ENCODE data around the gene ESAM.

The ESAM gene

GRCh38 chr11:124725719-124726105, 36.4 kb downstream of the ESAM start:
- Histone ChIP-seq H3K9ac (ENCODE audit: low read length) (no peak overlapping the region), H3K36me3 (replicated peaks; ENCODE audit: insufficient read depth, low read length) (no peaks in the 10 kb centered on the region), H3K4me3 (ENCODE audit: low read length) (no peak overlapping the region), H3K79me2 (ENCODE audit: low read length) (no peaks in the 10 kb centered on the region), H3F3A (ENCODE audit: insufficient read depth, low read length) (no peaks in the 10 kb centered on the region), H3K4me2 (ENCODE audit: low read depth, low read length) (no peak overlapping the region), H2AFZ (ENCODE audit: low read length) (no peak overlapping the region), H3K27ac (ENCODE audit: low read length) (no peak overlapping the region), H3K9me2 (replicated peaks; ENCODE audit: insufficient read depth, low read length) (no peaks in the 10 kb centered on the region), H3K9me3 (replicated peaks; ENCODE audit: insufficient read depth, low read length) (no peaks in the 10 kb centered on the region), H3K4me1 (ENCODE audit: low read length) (no peaks in the 10 kb centered on the region), H3K27me3 (replicated peaks; ENCODE audit: insufficient read depth, low read length) (no peaks in the 10 kb centered on the region), H4K20me1 (ENCODE audit: insufficient read depth, low read length) (no peaks in the 10 kb centered on the region)
- no peak for DNase-seq
- no peak for TF ChIP-seq EZH2 (optimal IDR thresholded peaks at IDR 0.05; ENCODE audit: low read depth, low read length)
- no peak for TF ChIP-seq EZH2phosphoT487 (IDR thresholded peaks at IDR 0.05; ENCODE audit: low read length)
- TF ChIP-seq CTCF (IDR thresholded peaks at IDR 0.05; ENCODE audit: low read length): no peak

GRCh38 chr11:124724979-124725718, 36.9 kb downstream of the ESAM start:
- H3K9me2 ChIP-seq (replicated peaks; ENCODE audit: insufficient read depth, low read length): no peaks in the 10 kb centered on the region
- H3K9me3 ChIP-seq (replicated peaks; ENCODE audit: insufficient read depth, low read length): no peaks in the 10 kb centered on the region
- no peaks in the 10 kb centered on the region for H3K27me3 ChIP-seq (replicated peaks; ENCODE audit: insufficient read depth, low read length)
- H3K27ac ChIP-seq (ENCODE audit: low read length): no peak overlapping the region
- no peak for DNase-seq
- H3K4me3 ChIP-seq (ENCODE audit: low read length): no peak overlapping the region
- H4K20me1 ChIP-seq (ENCODE audit: insufficient read depth, low read length): no peaks in the 10 kb centered on the region
- no peaks in the 10 kb centered on the region for H3K79me2 ChIP-seq (ENCODE audit: low read length)
- H3K4me1 ChIP-seq (ENCODE audit: low read length): no peaks in the 10 kb centered on the region
- H3K4me2 ChIP-seq (ENCODE audit: low read depth, low read length): no peak overlapping the region
- H3K36me3 ChIP-seq (replicated peaks; ENCODE audit: insufficient read depth, low read length): no peaks in the 10 kb centered on the region
- H2AFZ ChIP-seq (ENCODE audit: low read length): no peak overlapping the region
- H3K9ac ChIP-seq (ENCODE audit: low read length): no peak overlapping the region
- TF ChIP-seq EZH2phosphoT487 (IDR thresholded peaks at IDR 0.05; ENCODE audit: low read length): no peak
- TF ChIP-seq CTCF (IDR thresholded peaks at IDR 0.05; ENCODE audit: low read length): no peak
- TF ChIP-seq EZH2 (optimal IDR thresholded peaks at IDR 0.05; ENCODE audit: low read depth, low read length): no peak
- H3F3A ChIP-seq (ENCODE audit: insufficient read depth, low read length): no peaks in the 10 kb centered on the region

GRCh38 chr11:124722176-124722575, 39.9 kb downstream of the ESAM start:
- Histone ChIP-seq H4K20me1 (ENCODE audit: insufficient read depth, low read length) (no peaks in the 10 kb centered on the region), H3K9me2 (replicated peaks; ENCODE audit: insufficient read depth, low read length) (no peaks in the 10 kb centered on the region), H3K27ac (ENCODE audit: low read length) (no peak overlapping the region), H3K9ac (ENCODE audit: low read length) (no peak overlapping the region), H3K36me3 (replicated peaks; ENCODE audit: insufficient read depth, low read length) (no peaks in the 10 kb centered on the region), H3K4me1 (ENCODE audit: low read length) (0 out of 2 replicates have a peak, but pooled peaks cover 5% of the 10 kb centered on the region), H3F3A (ENCODE audit: insufficient read depth, low read length) (no peaks in the 10 kb centered on the region), H3K27me3 (replicated peaks; ENCODE audit: insufficient read depth, low read length) (peaks cover 14% of the 10 kb centered on the region; the same call in 1 of the 2 replicates), H3K4me2 (ENCODE audit: low read depth, low read length) (no peak overlapping the region), H3K79me2 (ENCODE audit: low read length) (no peaks in the 10 kb centered on the region), H3K9me3 (replicated peaks; ENCODE audit: insufficient read depth, low read length) (no peaks in the 10 kb centered on the region), H3K4me3 (ENCODE audit: low read length) (no peak overlapping the region), H2AFZ (ENCODE audit: low read length) (no peak overlapping the region)
- TF ChIP-seq CTCF (IDR thresholded peaks at IDR 0.05; ENCODE audit: low read length): no peak
- no peak for TF ChIP-seq EZH2phosphoT487 (IDR thresholded peaks at IDR 0.05; ENCODE audit: low read length)
- TF ChIP-seq EZH2 (optimal IDR thresholded peaks at IDR 0.05; ENCODE audit: low read depth, low read length): no peak
- DNase-seq: no peak

All from MM.1S (cell line).